Rectal smooth muscle tissue (tissue), 1 donor: ENCODE data around the gene PRX.
"Not testable (repeated sequence)": the region's sequence is repeated elsewhere in the genome, so short reads cannot be mapped to it uniquely, and the experiment has no call there.

Experiments used
- H3K27ac ChIP-seq: one replicate; pipeline ENCODE4 v1.7.0; 2013; ENCODE audit warnings: low read depth, low read length, inconsistent platforms
- H3K27me3 ChIP-seq: one replicate; pipeline ENCODE4 v1.7.0; 2013; ENCODE audit warnings: low read length; ENCODE audit not compliant: control insufficient read depth, insufficient read depth
- H3K36me3 ChIP-seq: one replicate; pipeline ENCODE4 v1.7.0; 2013; ENCODE audit warnings: low read length; ENCODE audit not compliant: control insufficient read depth, insufficient read depth
- H3K4me1 ChIP-seq: one replicate; pipeline ENCODE4 v1.7.0; 2013; ENCODE audit warnings: low read length; ENCODE audit not compliant: control insufficient read depth, insufficient read depth
- H3K4me3 ChIP-seq: one replicate; pipeline ENCODE4 v1.7.0; 2013; ENCODE audit warnings: low read length
- H3K9ac ChIP-seq: one replicate; pipeline ENCODE4 v1.7.0; 2013; ENCODE audit warnings: low read length

The PRX gene

DNA sequence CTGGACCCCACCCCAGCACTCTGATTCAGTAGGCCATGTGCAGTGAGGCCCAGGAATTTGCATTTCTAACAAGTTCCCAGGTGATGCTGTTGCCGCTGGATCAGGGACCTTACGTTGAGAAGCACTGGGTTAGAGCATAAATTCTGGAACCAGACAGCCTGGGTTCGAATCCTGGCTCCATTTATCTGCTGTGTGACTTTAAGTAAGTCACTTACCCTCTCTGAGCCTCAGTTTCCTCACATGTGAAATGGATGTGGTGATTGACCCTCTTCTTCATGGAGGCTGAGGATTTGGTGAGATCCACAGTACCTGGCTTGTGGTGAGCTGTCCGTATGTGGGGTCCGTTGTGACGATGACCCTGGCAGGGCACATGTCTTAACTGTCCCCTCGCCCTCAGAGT is 39.1 kb downstream of the PRX start:
- Histone ChIP-seq H3K4me1 (no peaks in the 10 kb centered on the region), H3K27ac (no peak overlapping the region), H3K9ac (no peak overlapping the region), H3K36me3 (peaks cover 17% of the 10 kb centered on the region), H3K4me3 (no peak overlapping the region), H3K27me3 (no peaks in the 10 kb centered on the region)

GRCh38 chr19:40371802-40372122 is 41.4 kb downstream of the PRX start:
- no peak overlapping the region for H3K9ac ChIP-seq
- H3K4me1 ChIP-seq, result no peaks in the 10 kb centered on the region
- H3K27ac ChIP-seq, result no peak overlapping the region
- no peak overlapping the region for H3K4me3 ChIP-seq
- no peaks in the 10 kb centered on the region for H3K27me3 ChIP-seq
- H3K36me3 ChIP-seq, result peaks cover 22% of the 10 kb centered on the region

DNA sequence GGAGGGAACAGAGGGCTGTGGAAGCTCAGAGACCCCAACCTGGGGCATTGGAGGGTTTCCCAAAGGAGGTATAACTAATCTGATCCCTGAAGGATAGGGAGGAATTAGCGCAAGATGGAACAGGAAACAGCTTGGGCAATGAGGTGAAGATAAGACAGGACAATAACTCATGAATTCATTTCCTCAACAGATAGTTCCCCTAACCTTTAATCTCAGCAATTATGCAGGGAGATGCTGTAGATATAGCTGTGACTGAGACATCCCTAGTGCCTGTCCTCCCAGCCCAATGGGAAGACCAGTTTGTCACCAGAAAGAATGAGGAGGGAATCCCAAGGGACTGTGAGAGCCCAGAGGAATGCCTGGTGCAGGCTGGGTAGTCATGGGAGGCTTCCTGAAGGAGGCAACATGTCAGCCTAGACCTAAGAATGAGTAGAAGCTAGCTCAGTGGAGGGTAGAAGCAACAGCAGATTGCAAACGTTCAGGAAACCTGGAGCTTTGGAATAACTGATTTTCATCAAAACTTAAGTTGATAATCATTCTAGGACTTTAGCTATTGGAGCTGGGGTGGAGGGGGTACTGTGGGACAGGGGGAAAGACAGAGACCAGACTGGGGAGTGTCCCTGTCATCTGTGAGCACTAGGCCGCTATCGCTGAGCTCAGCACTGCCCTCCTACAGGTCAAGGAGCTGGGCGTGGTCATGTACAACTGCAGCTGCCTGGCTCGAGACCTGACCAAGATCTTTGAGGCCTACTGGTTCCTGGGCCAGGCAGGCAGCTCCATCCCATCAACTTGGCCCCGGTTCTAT is 42.0 kb downstream of the PRX start:
- H3K27ac ChIP-seq, result no peak overlapping the region
- H3K9ac ChIP-seq, result no peak overlapping the region
- H3K4me3 ChIP-seq, result no peak overlapping the region
- H3K4me1 ChIP-seq, result no peaks in the 10 kb centered on the region
- H3K27me3 ChIP-seq, result no peaks in the 10 kb centered on the region
- peaks cover 22% of the 10 kb centered on the region for H3K36me3 ChIP-seq

- not testable (repeated sequence) for H3K4me3 ChIP-seq, H3K27ac ChIP-seq, H3K4me1 ChIP-seq, H3K27me3 ChIP-seq, H3K9ac ChIP-seq
- H3K36me3 ChIP-seq, result peaks cover 22% of the 10 kb centered on the region
These were observed 42.9 kb downstream of the PRX start for GRCh38 chr19:40370253-40370652.

- Histone ChIP-seq H3K4me1 (no peaks in the 10 kb centered on the region), H3K27me3 (no peaks in the 10 kb centered on the region), H3K9ac (no peak overlapping the region), H3K4me3 (no peak overlapping the region), H3K27ac (no peak overlapping the region), H3K36me3 (peaks cover 22% of the 10 kb centered on the region)
These were observed 43.4 kb downstream of the PRX start for GRCh38 chr19:40369797-40370196.

DNA sequence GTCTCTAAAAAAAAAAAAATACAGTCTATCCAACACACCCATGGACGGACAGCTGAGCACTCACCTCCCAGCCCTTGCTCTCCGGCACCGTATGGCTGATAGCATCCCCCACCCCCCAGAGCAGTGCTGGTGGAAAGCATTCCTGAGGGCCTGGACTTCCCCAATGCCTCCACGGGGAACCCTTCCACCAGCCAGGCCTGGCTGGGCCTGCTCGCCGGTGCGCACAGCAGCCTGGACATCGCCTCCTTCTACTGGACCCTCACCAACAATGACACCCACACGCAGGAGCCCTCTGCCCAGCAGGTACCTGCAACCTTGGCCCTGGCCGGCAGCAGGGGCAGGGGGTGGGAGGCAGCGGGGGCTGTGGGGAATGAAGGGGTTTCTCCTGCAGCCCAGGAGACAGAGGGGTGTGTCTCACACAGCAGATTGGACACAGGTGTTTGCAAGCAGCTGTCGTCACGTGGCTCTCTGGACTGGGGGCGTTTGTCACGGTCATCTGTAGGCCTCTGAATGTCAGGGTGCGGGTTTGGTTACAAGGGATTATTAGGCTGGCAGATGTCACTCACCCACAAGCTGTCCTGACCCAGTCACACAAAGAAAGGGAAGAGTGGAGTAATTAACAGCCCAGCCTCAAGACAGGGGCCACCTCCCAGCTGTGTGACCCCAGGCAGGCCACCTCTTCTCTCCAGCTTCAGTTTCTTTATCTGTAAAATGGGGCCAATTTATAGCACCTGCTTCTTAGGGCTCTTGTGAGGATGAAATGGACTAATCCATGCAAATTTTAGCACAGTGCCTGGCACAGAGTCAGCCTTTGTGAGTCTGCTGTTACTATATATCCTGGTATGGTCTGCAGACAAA is 45.4 kb downstream of the PRX start:
- H3K27me3 ChIP-seq, result no peaks in the 10 kb centered on the region
- peaks cover 16% of the 10 kb centered on the region for H3K36me3 ChIP-seq
- H3K9ac ChIP-seq, result no peak overlapping the region
- H3K4me1 ChIP-seq, result no peaks in the 10 kb centered on the region
- H3K4me3 ChIP-seq, result no peak overlapping the region
- H3K27ac ChIP-seq, result no peak overlapping the region

DNA sequence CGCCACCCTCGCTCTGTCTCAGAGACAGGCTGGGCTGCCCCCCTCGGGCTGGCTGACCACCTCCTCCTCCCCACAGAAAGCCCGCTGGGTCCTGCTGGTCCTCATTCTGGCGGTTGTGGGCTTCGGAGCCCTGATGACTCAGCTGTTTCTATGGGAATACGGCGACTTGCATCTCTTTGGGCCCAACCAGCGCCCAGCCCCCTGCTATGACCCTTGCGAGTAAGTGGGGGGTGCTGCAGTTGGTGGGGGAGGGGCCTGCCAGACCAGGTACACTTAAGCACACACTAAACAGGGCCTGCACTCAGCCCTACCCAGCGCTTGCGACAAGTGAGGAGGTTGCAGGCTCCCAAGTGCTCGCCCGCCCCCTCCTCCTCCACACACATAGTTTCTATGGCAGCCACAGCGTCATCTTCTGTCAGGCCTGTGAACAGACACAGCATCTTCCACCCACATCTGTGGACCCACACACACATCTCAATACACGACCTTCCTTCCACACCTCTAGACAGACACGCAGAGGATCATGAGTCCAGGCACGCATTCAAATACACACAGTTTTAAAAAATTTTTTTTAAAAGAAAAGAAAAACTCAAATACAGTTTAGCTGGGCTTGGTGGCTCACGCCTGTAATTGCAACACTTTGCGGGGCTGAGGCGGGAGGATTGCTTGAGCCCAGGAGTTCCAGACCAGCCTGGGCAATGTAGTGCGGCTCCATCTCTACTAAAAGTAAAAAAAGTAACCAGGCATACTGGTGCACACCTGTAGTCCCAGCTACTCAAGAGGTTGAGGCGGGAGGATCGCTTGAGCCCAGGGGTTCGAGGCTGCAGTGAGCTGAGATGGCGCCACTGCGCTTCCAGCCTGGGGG is 46.2 kb downstream of the PRX start:
- no peak overlapping the region for H3K4me3 ChIP-seq
- H3K36me3 ChIP-seq, result peaks cover 12% of the 10 kb centered on the region
- no peak overlapping the region for H3K27ac ChIP-seq
- H3K9ac ChIP-seq, result no peak overlapping the region
- no peaks in the 10 kb centered on the region for H3K4me1 ChIP-seq
- H3K27me3 ChIP-seq, result no peaks in the 10 kb centered on the region

GRCh38 chr19:40365613-40366401 is 47.4 kb downstream of the PRX start:
- Histone ChIP-seq H3K36me3 (peaks cover 9% of the 10 kb centered on the region), H3K4me3 (peak overlapping the region; percentile 55), H3K27ac (no peak overlapping the region), H3K9ac (no peak overlapping the region), H3K4me1 (no peaks in the 10 kb centered on the region), H3K27me3 (no peaks in the 10 kb centered on the region)

DNA sequence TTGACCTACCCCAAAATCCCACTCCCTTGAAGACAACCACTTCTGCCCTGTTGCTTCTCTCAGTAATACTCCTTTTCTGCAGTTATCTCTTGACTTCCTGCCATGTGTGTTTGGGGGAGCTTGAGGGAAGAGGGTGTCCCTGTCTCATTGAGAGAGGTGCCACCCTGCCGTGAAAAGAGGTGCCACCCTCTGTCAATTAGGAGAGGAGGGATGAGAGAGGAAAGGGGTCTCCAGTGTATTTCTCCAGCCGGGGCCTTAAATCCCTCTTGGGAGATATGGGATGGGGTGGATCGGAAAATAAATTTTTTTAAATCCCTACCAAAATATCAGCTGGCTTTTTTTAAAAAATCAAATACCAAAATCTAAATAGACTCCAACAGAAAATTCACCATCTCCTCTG is 48.2 kb downstream of the PRX start:
- Histone ChIP-seq H3K27ac (no peak overlapping the region), H3K4me3 (no peak overlapping the region), H3K27me3 (no peaks in the 10 kb centered on the region), H3K9ac (no peak overlapping the region), H3K36me3 (peaks cover 7% of the 10 kb centered on the region), H3K4me1 (no peaks in the 10 kb centered on the region)

- H3K4me3 ChIP-seq, result no peak overlapping the region
- peaks cover 4% of the 10 kb centered on the region for H3K36me3 ChIP-seq
- no peak overlapping the region for H3K9ac ChIP-seq
- H3K27me3 ChIP-seq, result no peaks in the 10 kb centered on the region
- H3K4me1 ChIP-seq, result no peaks in the 10 kb centered on the region
- no peak overlapping the region for H3K27ac ChIP-seq
These were observed 50.1 kb downstream of the PRX start for GRCh38 chr19:40363069-40363468.

- Histone ChIP-seq H3K9ac (no peak overlapping the region), H3K27me3 (no peaks in the 10 kb centered on the region), H3K4me3 (no peak overlapping the region), H3K27ac (no peak overlapping the region), H3K4me1 (no peaks in the 10 kb centered on the region), H3K36me3 (no peaks in the 10 kb centered on the region)
These were observed 51.0 kb downstream of the PRX start for GRCh38 chr19:40362160-40362559.
